ENCODE measurements around the gene GAL.

Gene GAL

DNA sequence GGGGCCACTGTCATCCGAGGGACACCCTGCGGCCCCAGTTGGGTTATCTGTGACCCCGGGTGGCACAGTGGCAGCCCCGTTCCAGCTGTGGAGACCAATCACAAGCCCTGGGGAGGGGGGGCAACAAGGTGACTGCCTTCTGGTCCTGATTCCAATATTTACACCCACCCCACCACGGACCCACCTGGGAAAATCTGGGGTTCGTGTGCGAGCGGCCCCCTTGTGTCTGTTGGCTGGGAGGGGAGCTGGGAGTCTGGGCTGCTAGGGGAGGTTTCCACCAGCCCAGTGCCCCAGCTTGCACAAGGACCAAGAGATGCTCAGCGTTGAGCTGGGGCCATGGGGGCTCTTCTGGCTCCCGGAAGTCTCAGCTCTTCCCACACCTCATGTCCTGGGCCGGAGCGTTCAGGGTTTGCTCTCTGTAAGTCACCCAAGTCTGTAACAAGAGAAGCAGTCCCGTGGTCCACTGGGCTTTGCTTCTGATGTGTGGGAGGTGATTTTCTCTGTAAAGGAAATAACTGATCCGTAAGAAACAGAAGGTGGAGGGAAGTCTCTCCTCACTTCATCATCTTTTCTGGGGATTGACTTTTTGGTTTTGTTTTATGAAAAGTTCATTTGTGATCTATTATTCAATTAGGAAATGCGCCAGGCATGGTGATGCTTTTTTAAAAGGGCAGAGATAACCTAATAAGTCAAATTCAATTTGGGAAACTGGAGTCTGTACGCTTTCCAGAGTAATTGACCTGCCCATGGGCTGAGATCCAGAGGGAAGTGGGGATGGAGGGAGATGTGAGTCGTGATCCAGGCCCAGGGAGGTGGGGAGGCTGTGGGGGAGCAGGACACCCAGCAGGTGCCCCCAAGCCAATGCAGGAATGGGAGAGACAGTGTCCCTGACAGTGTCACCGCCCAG is 22.4 kb upstream of the GAL start:
- Mint-ChIP-seq H3K4me1 (peaks cover 22% of the 10 kb centered on the region), H3K9me3 (peaks cover 9% of the 10 kb centered on the region), H3K27ac (peak overlapping the region; percentile 66), H3K4me3 (peak overlapping the region; percentile 13), H3K36me3 (ENCODE audit: low read depth) (no peaks in the 10 kb centered on the region), H3K27me3 (ENCODE audit: low read depth, poor library complexity) (peaks cover 7% of the 10 kb centered on the region)
- TF ChIP-seq, protein P1, sequence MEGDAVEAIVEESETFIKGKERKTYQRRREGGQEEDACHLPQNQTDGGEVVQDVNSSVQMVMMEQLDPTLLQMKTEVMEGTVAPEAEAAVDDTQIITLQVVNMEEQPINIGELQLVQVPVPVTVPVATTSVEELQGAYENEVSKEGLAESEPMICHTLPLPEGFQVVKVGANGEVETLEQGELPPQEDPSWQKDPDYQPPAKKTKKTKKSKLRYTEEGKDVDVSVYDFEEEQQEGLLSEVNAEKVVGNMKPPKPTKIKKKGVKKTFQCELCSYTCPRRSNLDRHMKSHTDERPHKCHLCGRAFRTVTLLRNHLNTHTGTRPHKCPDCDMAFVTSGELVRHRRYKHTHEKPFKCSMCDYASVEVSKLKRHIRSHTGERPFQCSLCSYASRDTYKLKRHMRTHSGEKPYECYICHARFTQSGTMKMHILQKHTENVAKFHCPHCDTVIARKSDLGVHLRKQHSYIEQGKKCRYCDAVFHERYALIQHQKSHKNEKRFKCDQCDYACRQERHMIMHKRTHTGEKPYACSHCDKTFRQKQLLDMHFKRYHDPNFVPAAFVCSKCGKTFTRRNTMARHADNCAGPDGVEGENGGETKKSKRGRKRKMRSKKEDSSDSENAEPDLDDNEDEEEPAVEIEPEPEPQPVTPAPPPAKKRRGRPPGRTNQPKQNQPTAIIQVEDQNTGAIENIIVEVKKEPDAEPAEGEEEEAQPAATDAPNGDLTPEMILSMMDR (IDR thresholded peaks at IDR 0.05) = no peak
- DNase-seq = no peak

DNA sequence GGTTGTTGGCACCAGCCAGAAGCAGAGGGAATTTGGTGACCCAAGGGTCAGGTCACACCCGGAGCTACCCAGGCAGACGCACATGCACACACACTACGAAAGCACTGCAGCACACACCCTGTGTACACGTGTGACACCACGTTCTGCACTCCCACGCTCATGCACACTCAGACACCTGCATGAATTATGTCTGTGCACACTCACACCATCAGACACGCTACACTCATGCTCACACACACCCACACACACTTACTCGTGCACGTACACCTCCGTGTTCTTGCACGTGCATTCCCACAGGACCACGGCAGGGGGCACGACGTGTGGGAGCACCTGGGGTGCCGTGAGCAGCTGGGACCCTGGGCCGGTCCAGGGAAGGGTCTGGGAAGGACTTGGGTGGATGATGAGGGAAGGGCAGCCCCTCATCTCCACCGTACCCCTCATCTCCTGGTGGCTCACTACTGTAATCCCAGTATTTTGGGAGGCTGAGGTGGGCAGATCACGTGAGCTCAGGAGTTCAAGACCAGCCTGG is 20.8 kb upstream of the GAL start:
- Mint-ChIP-seq H3K4me1 (peaks cover 17% of the 10 kb centered on the region), H3K27me3 (ENCODE audit: low read depth, poor library complexity) (peaks cover 7% of the 10 kb centered on the region), H3K4me3 (no peak overlapping the region), H3K36me3 (ENCODE audit: low read depth) (no peaks in the 10 kb centered on the region), H3K27ac (no peak overlapping the region), H3K9me3 (peaks cover 9% of the 10 kb centered on the region)
- TF ChIP-seq, protein P1 (IDR thresholded peaks at IDR 0.05) = no peak
- no peak for DNase-seq

DNA sequence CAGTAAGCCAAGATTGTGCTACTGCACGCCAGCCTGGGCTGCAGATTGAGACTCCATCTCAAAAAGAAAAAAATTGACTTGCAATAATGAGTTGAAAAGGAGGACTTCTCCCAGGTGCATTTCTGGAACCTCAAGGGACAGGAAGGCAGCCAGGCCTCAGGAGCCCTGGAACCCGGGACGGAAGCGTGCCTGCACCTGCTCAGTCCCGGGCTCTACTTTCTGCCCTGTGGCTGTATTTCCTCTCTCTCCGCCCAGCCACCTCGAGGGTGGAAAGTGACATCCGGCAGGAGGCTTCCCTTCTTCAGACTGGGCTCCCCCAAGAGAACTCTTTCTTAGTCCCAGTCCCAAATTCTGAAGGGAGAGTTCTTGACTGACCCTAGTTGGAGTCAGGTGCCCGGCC is 20.2 kb upstream of the GAL start:
- H3K36me3 Mint-ChIP-seq (ENCODE audit: low read depth) = no peaks in the 10 kb centered on the region
- peaks cover 12% of the 10 kb centered on the region for H3K4me1 Mint-ChIP-seq
- H3K4me3 Mint-ChIP-seq = no peak overlapping the region
- H3K27me3 Mint-ChIP-seq (ENCODE audit: low read depth, poor library complexity) = peaks cover 9% of the 10 kb centered on the region
- H3K9me3 Mint-ChIP-seq = peaks cover 9% of the 10 kb centered on the region
- no peak overlapping the region for H3K27ac Mint-ChIP-seq
- TF ChIP-seq, protein P1 (IDR thresholded peaks at IDR 0.05) = no peak
- no peak for DNase-seq

DNA sequence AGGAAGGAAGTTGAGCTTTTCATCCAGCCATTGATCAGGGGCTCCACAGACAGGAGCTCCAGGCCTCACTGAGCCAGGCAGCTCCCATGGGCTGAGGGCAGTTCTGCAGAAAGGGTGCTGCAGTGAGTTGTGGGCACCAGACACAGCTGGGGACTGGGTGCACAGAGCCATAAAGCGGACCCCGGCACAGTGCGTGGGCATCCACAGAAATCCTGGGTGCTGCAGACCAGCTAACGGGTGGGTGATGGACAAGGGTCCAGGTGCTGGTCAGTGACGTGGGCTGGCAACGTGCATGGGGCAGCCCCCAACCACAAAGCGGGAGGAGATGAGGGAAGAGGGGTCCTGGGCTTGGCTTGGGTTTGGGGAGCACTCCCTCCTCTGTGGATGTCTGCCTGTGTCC is 19.4 kb upstream of the GAL start:
- H3K4me3 Mint-ChIP-seq = no peak overlapping the region
- no peak for DNase-seq
- no peaks in the 10 kb centered on the region for H3K36me3 Mint-ChIP-seq (ENCODE audit: low read depth)
- peaks cover 8% of the 10 kb centered on the region for H3K27me3 Mint-ChIP-seq (ENCODE audit: low read depth, poor library complexity)
- peaks cover 10% of the 10 kb centered on the region for H3K4me1 Mint-ChIP-seq
- no peak overlapping the region for H3K27ac Mint-ChIP-seq
- peaks cover 9% of the 10 kb centered on the region for H3K9me3 Mint-ChIP-seq
- TF ChIP-seq, protein P1 (IDR thresholded peaks at IDR 0.05) = no peak

DNA sequence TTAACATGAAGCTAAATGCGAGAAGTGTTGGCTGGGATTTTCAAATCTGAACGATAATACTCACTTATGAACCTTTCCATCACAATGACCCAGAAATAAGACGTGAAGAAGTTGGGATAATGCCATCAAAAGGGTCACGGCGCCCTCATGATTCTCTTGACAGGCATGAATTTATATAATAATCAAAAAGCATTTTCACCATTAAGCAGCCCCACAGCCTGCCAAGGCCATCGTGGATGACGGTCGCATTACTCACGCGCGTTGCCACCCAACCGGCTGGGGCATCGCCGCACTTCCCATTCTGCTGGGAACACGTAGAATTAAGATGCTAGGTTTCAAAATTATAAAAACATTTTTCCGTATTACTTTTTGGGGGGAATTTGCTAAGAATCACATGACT is 18.9 kb upstream of the GAL start:
- H3K9me3 Mint-ChIP-seq = peaks cover 9% of the 10 kb centered on the region
- H3K27me3 Mint-ChIP-seq (ENCODE audit: low read depth, poor library complexity) = peaks cover 6% of the 10 kb centered on the region

More for the DNA sequence above, 18.9 kb upstream of the GAL start:
- peaks cover 10% of the 10 kb centered on the region for H3K4me1 Mint-ChIP-seq
- no peak overlapping the region for H3K27ac Mint-ChIP-seq
- DNase-seq = no peak
- no peak overlapping the region for H3K4me3 Mint-ChIP-seq
- TF ChIP-seq, protein P1 (IDR thresholded peaks at IDR 0.05) = no peak
- H3K36me3 Mint-ChIP-seq (ENCODE audit: low read depth) = no peaks in the 10 kb centered on the region

All from nephron progenitor cell (in vitro differentiated cells).